AML-193 (cell line): Measurements from ENCODE around the gene COX14.

Source experiments
- DNase-seq, 2 experiments: peaks; one replicate each; lab custom pipeline; 2025; lab: John Stamatoyannopoulos, UW

Gene COX14

DNA sequence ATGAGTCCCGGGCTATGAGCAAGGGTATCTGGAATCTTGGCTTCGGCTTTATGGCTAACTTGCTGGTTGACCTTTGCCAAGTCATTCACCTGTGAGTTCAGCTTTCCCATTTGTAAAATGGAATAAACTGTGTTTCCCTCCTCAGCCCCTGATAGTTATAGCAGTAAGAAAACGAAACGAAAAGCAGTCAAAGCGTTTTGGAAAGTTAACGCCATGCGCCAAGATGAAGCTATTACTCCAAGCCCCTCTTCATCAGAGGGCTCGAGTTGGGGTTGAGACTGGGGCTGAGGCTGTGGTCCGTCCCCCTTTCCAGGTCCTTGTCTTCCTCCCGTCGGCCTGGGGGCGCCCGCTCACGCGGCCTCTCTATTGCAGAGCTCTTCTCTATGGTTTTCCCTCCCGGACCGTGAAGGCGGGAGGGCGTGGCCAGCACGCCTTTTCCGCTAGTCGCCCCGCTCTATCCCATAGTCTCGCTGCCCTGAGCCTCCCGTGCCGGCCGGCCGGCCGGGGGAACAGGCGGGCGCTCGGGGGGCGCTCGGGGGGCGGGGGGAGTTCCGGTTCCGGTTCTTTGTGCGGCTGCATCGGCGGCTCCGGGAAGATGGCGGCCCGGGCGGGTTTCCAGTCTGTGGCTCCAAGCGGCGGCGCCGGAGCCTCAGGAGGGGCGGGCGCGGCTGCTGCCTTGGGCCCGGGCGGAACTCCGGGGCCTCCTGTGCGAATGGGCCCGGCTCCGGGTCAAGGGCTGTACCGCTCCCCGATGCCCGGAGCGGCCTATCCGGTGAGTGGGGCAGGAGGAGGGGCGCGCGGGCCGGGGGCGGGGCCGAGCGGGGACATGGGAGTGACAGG, 27.0 kb upstream of the COX14 start, which contains the start of gene SMARCD1:
Gene SMARCD1 (plus strand): TSS at position 568 of the 840 bp plus-strand sequence. CDS start 28 bp downstream, at position 596.
- DNase-seq, result peak; percentile 78 to 86

- DNase-seq, result no peak
These were observed 26.4 kb upstream of the COX14 start for GRCh38 chr12:50085615-50086072.

DNA sequence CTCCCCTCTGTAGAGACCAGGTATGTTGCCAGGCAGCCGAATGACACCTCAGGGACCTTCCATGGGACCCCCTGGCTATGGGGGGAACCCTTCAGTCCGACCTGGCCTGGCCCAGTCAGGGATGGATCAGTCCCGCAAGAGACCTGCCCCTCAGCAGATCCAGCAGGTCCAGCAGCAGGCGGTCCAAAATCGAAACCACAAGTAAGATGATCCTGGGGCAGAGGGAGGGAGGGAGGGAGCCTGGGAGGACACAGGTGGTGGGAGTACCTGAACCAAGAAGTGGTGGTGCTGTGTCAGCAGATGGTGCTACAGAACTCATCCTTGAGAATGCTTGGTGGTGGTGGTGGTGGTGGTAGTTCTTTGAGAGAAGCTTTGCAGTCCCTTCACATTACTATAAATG, 25.9 kb upstream of the COX14 start:
- DNase-seq, result no peak

DNA sequence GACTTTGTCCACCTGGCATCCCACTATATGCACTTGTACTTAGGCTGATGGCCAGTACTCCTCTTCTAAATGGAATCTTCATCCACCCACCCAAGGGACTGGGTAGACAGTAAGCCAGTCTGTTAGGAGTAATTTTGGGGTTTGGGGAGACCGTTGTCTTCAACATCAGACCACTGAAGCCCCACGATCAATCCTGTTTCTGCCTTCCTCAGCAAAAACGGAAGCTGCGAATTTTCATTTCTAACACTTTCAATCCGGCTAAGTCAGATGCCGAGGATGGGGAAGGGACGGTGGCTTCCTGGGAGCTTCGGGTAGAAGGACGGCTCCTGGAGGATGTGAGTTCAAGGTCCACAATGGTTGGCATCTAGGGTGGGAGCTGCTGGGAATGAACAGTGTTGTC, 24.9 kb upstream of the COX14 start:
- DNase-seq, result no peak

DNA sequence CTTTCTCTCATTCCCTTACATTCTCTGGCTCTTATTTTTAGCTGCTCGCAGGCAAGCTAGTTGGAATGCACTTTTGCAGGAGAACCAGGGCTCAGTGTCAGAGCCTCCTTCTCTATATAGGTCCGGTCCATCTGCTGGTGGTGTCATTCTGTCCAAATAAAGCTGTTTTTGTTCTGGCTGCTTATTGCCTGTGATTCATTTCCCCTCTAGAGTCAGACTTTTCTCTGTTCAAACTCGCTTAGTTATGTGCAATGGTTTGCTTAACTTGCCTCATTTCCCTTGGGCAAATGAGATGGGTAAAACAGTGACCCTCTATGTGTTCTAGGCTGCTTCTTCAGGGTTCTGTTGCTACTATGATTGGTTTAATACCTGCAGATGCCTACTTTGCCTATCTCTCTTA, 24.0 kb upstream of the COX14 start:
- DNase-seq, result no peak

DNA sequence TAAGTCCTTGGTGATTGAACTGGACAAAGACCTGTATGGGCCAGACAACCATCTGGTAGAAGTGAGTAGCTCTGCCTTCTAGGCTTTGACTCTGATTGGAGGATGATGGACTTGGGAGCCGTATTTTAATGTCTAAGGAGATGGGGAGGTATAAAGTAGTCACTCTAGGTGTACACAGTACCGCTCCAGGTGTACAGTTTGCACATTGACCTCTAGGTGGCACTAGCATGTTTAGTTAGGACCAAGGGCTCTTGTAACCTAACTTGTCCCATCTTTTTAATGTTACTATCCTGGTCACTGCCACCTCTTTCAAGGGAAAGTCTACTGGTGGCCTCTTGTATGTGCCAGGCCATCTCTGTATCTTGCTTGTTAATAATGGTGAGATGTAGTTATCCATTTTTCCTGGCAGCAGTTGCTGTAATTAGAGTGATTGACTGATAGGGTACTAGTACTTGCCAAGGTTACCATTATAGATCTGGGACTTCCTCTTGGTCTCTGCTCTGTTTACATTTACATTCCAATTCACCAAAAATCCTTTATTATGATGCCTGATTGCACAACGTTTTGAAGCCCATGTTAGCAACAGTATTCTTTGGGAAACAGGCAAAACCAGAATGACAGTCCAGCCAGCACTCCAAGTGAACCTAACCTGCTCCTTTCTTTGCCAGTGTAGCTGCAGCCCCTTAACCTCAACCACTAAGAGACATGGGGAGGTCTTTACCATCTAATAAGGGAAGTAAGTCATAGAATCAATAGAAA, 23.3 kb upstream of the COX14 start:
- DNase-seq, result peak; percentile 47 to 55

DNA sequence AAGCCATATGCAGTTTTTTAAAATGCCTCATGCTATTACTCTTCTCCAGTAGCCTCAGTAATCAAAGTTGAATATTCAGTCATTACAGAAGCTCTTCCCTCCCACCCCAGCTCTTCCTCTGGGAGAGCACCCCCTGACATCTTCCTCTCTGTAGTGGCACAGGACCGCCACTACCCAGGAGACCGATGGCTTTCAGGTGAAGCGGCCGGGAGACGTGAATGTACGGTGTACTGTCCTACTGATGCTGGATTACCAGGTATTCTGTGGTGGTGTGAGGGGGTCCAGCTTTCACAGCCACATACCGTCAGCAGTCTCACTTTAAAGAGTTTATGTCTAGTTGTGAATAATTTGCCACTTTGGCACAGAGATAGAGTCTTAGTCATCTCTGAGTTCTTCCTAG, 22.3 kb upstream of the COX14 start:
- no peak for DNase-seq

DNA sequence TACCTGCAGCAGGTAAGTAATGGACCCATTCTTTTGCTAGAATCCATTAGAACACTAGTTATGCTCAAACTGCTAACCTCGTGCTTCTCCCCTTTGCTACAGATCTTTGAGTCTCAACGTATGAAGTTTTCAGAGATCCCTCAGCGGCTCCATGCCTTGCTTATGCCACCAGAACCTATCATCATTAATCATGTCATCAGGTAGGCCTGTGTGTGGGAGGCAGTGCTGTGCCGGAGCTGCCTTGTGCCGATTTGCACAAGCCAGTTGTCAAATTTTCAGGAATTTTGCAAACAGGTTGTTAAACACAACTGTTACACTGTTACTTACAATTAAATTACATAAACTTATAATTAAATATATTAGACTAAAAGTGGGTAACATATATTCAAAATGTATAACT, 21.6 kb upstream of the COX14 start:
- no peak for DNase-seq

DNA sequence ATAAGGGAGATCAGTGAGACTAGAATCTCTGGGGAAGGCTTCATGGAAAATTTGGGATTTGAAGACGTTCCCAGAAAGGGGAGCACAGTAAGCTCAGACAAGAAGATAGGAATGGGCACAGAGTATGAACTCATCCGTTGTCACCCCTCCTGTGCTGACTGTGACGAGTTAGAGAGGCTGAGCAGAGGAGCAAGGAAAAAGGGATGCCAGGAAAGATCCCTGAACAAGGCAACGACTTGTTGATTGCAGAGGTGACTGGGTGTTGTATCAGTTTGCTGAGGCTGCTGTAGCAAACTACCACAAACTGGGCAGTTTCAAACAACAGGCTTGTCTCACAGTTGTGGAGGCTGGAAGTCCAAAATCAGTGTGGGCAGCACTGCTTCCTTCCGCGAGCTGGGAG, 14.1 kb upstream of the COX14 start:
- DNase-seq, result no peak

GRCh38 chr12:50099302-50100008, 12.6 kb upstream of the COX14 start:
- DNase-seq, result no peak

GRCh38 chr12:50100561-50100960, 11.5 kb upstream of the COX14 start:
- DNase-seq, result no peak

DNA sequence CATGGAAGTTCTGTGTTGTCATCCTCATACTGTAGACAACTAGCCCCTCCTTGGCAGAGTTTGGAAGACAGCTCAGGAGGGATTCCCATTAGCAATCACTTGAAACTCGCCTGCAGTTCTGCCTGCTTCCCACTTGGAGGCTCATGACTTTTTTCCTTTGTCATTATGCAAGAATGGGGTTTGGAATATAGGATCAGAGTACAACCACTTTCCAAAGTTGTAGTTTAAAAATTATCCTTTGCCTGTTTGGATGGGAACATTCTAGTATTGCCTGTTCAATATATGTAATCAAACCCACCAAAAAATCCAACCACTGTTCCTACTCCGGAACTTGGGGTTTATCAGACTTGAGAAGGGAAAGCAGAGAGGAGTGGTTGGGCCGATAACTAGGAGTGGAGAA, 10.4 kb upstream of the COX14 start:
- peak in 1 of 2 experiments; percentile 5 for DNase-seq

- DNase-seq, result no peak
These were observed 9.9 kb upstream of the COX14 start for GRCh38 chr12:50102131-50102531.

DNA sequence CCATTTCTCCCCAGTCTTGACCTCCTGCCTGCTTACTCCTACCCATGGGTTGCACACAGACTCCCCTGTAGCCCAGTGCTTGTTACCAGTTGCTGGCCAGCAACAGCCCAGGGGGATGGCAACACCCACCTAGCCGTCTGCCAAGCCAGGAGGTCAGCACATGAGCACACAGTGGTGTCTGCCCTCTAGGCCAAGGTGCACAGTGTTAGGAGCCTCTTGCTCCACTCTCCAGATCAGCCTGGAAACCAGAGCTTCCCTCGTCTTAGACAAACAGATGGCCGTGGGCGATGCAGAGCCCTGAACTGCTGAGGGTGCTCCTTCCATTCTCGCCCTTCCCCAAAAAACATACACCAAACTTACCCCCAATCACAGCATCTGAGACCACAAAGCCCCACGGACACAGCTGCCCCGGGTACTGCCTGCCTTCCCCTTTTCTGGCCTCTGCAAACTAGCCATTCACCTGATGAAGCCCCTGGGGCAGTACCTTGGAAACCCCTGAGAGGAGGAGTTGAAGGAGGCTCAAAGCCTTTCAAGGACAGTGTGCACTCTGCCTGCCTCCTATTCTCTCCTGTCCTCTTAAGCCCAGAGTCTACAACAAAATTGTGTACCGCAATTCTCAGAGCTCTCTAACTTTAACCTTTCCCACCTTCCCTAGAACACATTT, 9.3 kb upstream of the COX14 start:
- no peak for DNase-seq

DNA sequence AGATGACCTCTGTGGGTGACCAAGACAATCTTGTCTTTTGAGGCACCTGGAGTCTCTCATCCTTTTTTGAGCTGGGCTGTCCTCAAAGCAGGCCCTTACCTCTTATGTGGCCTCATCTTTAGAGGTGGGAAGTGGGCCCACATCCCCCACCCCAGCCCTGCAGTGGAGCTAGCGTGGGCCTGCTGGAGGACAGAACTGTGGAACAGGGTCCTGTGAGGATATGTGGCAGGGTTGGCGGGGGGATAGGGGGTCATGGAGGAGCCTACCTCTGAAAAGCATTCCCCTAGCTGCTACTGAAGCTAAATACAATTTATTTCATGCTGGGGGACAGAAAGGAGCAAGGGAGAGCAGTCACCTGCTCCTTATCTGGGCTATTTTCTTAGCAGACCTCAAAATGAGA, 8.7 kb upstream of the COX14 start:
- DNase-seq, result no peak

DNA sequence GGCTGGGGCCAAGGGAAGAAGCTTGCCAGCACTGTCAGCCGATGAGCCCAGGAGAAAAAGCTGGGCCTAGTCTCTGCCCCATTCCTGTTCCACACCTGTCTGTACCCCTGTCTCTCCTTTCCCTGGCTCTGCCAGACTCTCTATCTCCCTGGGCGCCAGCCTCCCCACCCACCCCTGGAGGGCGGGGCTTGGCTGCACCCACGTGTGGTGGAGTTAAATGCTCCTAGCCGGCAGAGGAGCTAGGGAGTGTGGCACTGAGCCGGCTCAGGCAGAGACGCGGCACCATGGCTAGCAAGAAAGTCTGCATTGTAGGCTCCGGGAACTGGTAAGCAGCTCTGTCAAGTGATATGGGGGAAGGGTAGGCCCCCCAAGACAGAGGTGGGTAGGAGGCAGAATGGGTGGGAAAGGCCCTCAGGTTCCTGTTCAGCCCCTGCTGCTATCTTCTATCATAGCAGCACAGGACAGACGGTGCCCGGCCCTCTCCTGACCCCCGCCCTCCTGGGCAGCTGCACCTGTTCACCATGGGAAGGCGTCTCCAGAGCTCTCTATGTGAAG, 8.2 kb upstream of the COX14 start, which contains the start of gene GPD1:
Gene GPD1 (plus strand): TSS at position 242 of the 555 bp plus-strand sequence. CDS start 43 bp downstream, at position 285.
- no peak for DNase-seq

DNA sequence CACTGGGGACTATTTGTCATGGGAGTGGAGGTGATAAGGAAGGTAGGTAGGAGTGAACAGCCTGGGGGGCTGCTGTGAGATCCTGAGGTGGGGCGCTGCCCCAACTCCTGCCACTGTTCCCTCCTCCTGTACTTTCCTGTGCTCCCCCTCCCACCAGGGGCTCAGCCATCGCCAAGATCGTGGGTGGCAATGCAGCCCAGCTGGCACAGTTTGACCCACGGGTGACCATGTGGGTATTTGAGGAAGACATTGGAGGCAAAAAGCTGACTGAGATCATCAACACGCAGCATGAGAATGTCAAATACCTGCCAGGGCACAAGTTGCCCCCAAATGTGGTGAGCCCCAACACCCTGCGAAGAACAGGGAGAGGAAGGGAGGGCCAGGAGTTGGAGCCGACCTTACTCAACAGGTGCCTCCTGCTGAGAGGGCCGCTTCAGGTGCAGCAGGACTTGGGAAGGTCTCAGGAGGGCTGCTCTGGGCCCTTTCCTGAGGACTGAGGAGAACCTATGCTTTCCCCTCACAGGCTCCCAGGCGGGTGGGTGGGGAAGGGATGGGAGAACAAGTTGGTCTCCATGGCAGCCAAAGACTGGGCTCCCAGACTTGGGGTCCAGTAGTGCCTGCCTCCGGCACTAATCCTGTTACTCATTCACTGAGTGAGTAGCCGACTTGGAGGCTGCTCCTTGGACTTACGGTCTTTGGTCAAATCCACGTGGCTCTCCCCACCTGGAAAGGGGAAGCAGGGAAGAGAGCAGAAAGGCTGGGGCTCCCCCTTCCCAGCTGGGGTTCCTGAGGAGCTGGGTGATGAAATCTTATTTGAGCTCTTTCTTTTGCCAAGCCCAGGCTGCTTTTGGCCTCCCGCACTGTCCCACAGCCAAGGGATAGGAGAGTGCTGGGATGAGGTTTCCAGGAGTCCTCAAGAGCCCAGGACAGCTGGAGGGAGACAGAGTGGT, 7.3 kb upstream of the COX14 start:
- no peak for DNase-seq

DNA sequence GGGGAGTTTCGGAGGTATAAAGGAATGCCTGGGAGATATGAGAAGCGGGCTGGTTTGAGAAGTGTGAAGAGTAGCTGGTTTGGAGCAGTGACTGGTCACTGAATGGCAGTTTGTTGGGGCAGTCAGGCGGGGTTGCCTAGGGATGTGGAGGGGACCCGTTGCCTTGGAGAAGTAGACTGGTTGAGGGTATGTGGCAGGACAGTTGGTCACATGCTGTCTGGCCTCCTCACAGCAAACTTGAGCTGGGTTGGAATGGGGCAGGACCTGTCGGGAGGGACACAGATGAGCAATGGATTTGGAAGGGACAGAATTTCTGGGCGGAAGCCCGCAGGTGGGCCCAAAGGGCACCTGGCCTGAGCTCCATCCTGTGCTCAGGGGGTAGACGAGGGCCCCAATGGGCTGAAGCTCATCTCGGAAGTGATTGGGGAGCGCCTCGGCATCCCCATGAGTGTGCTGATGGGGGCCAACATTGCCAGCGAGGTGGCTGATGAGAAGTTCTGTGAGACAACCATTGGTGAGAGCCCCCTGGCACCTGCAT, 6.1 kb upstream of the COX14 start:
- no peak for DNase-seq

- no peak for DNase-seq
These were observed 5.1 kb upstream of the COX14 start for GRCh38 chr12:50106907-50107306.
